Calu3 (cell line): ENCODE measurements around the gene SYCN. TPM values are rescaled to one million over a fixed set of nuclear protein-coding genes. Genes with fewer than 3 reads are reported as not detected.

ENCODE experiments used
- Bru-seq: library from RNA; stranded (reverse); fragments of 400-500 nt; gene quantifications from one replicate; lab custom pipeline; 2021; lab: Mats Ljungman, UMichigan
- BruChase-seq, 2 experiments: library from RNA; stranded (reverse); fragments of 400-500 nt; gene quantifications; one replicate each; lab custom pipeline; 2021; lab: Mats Ljungman, UMichigan
- BruUV-seq: library from RNA; stranded (reverse); fragments of 400-500 nt; replicated peaks from 2 replicates; lab custom pipeline; 2021; lab: Mats Ljungman, UMichigan
- CTCF ChIA-PET: fragments of 300-600 bp; sonication (Branson Sonifier 250); formaldehyde crosslinking; loops from one replicate; lab custom pipeline; 2022; ENCODE audit warnings: antibody characterized with exemption; lab: Charles Lee
- DNase-seq: peaks from one replicate; pipeline ENCODE4 v3.0.0; 2022
- H3K27ac Mint-ChIP-seq: one replicate; pipeline ENCODE4 v1.8.0; 2022; ENCODE audit warnings: mixed read lengths; ENCODE audit not compliant: unreplicated experiment
- H3K27me3 Mint-ChIP-seq: one replicate; pipeline ENCODE4 v1.8.0; 2022; ENCODE audit warnings: mixed read lengths; ENCODE audit not compliant: unreplicated experiment
- H3K36me3 Mint-ChIP-seq: one replicate; pipeline ENCODE4 v1.8.0; 2022; ENCODE audit warnings: mild to moderate bottlenecking, moderate library complexity, mixed read lengths; ENCODE audit not compliant: insufficient read depth, unreplicated experiment
- H3K4me1 Mint-ChIP-seq: one replicate; pipeline ENCODE4 v1.8.0; 2022; ENCODE audit warnings: mild to moderate bottlenecking, low read depth, mixed read lengths; ENCODE audit not compliant: unreplicated experiment
- H3K4me3 Mint-ChIP-seq: one replicate; pipeline ENCODE4 v1.8.0; 2022; ENCODE audit warnings: mild to moderate bottlenecking, low read depth, moderate library complexity, mixed read lengths; ENCODE audit not compliant: unreplicated experiment
- H3K9me3 Mint-ChIP-seq: one replicate; pipeline ENCODE4 v1.8.0; 2022; ENCODE audit warnings: low read depth, mixed read lengths; ENCODE audit not compliant: unreplicated experiment
- CTCF ChIP-seq: fragments of 200-600 bp; IDR thresholded peaks from one replicate; pipeline ENCODE4 v1.8.0; 2022; ENCODE audit warnings: antibody characterized with exemption; ENCODE audit not compliant: unreplicated experiment
- intact Hi-C: fragments of 100-400 bp; cut with micrococcal nuclease; formaldehyde crosslinking; loops from one replicate; pipeline ENCODE4 v1.10.0; 2022; ENCODE audit not compliant: unreplicated experiment
- long read RNA-seq: library from polyadenylated mRNA; stranded (forward); transcript quantifications from one replicate; pipeline ENCODE4 v2.0.0, GENCODE V29; 2022
- total RNA-seq: library from RNA; stranded (reverse); gene quantifications from 2 replicates; pipeline ENCODE4 v1.2.3, GENCODE V29; 2022

Gene SYCN
- total RNA-seq = not detected in 2 replicates
- not detected for Bru-seq, nascent RNA
- not detected for BruChase-seq, experiment 1, labeled RNA remaining after a 6-hour chase
- BruChase-seq, experiment 2, labeled RNA remaining after a 2-hour chase = not detected
- long read RNA-seq = 0 reads

- Mint-ChIP-seq H3K36me3 (no peaks in the 10 kb centered on the region), H3K27me3 (peaks cover 31% of the 10 kb centered on the region), H3K9me3 (no peaks in the 10 kb centered on the region), H3K27ac (no peak within 1 kb of the TSS), H3K4me1 (no peaks in the 10 kb centered on the region), H3K4me3 (no peak within 1 kb of the TSS)
- intact Hi-C loops = no loop called here
- CTCF ChIA-PET = interaction anchor here (1.2 kb wide), 1 partner anchor 8 kb away, joined by 6 read pairs; no protein-coding TSS in a partner anchor
- no peak for TF ChIP-seq CTCF
- no peak for DNase-seq
- BruUV-seq = no TSS peak
Measured at GRCh38 chr19:39203372-39204341, at the start of gene SYCN. Gene SYCN (minus strand): TSS chr19:39204263. CDS start chr19:39204254, 9 bp downstream.

GRCh38 chr19:39253374-39254149 lies 49.5 kb upstream of the SYCN start:
- peaks cover 9% of the 10 kb centered on the region for H3K4me1 Mint-ChIP-seq
- no peak for DNase-seq
- TF ChIP-seq CTCF = no peak
- peaks cover 56% of the 10 kb centered on the region for H3K27me3 Mint-ChIP-seq
- peaks cover 4% of the 10 kb centered on the region for H3K36me3 Mint-ChIP-seq
- CTCF ChIA-PET = interaction anchor here (0.7 kb wide), 1 partner anchor 182 kb away, joined by 3 read pairs; the partner anchor contains the start of gene RPS16
- H3K27ac Mint-ChIP-seq = no peak overlapping the region
- intact Hi-C loops = no loop called here
- no peak overlapping the region for H3K4me3 Mint-ChIP-seq
- BruUV-seq = no TSS peak
- H3K9me3 Mint-ChIP-seq = no peaks in the 10 kb centered on the region

GRCh38 chr19:39252458-39252857 lies 48.4 kb upstream of the SYCN start:
- no peak for TF ChIP-seq CTCF
- no TSS peak for BruUV-seq

GRCh38 chr19:39251846-39252245 lies 47.8 kb upstream of the SYCN start:
- Mint-ChIP-seq H3K36me3 (no peaks in the 10 kb centered on the region), H3K4me1 (no peaks in the 10 kb centered on the region), H3K9me3 (no peaks in the 10 kb centered on the region), H3K4me3 (no peak overlapping the region), H3K27ac (no peak overlapping the region), H3K27me3 (peaks cover 73% of the 10 kb centered on the region)
- intact Hi-C loops = no loop called here
- CTCF ChIA-PET = interaction anchor here (0.7 kb wide), 1 partner anchor 1034 kb away, joined by 8 read pairs; no protein-coding TSS in a partner anchor
- no peak for DNase-seq
- BruUV-seq = no TSS peak
- no peak for TF ChIP-seq CTCF

More at GRCh38 chr19:39252458-39252857, 48.4 kb upstream of the SYCN start:
- DNase-seq = no peak
- intact Hi-C loops = no loop called here
- peaks cover 67% of the 10 kb centered on the region for H3K27me3 Mint-ChIP-seq
- H3K36me3 Mint-ChIP-seq = no peaks in the 10 kb centered on the region
- H3K9me3 Mint-ChIP-seq = no peaks in the 10 kb centered on the region
- no peaks in the 10 kb centered on the region for H3K4me1 Mint-ChIP-seq
- no peak overlapping the region for H3K27ac Mint-ChIP-seq
- CTCF ChIA-PET = interaction anchor here (0.7 kb wide), 1 partner anchor 44 kb away, joined by 3 read pairs; no protein-coding TSS in a partner anchor
- no peak overlapping the region for H3K4me3 Mint-ChIP-seq
